Upper lobe of left lung (tissue), 4 donors: Measurements from ENCODE around the gene MAN1A2.

Source experiments
- CTCF ChIP-seq, 6 experiments: fragments of 450-650 bp in 4 of 6; fragments of 200-600 bp in 2 of 6; sonication (generic) in 2 of 6; IDR thresholded peaks; one replicate each; pipeline ENCODE4 v1.5.1; 2016 to 2019; ENCODE audit warnings: antibody characterized with exemption in 6 of 6
- POLR2A ChIP-seq, 4 donors: fragments of 450-650 bp; IDR thresholded peaks; one replicate each; pipeline ENCODE4 v1.5.1; 2016 to 2017; ENCODE audit warnings: antibody characterized with exemption in 4 of 4, mild to moderate bottlenecking in 2 of 4

GRCh38 chr1:117544509-117545109, 177.4 kb downstream of the MAN1A2 start:
- TF ChIP-seq CTCF (IDR thresholded peaks at IDR 0.05) (no peak), POLR2A (IDR thresholded peaks at IDR 0.05) (no peak)
